Type B pancreatic cell (in vitro differentiated cells): ENCODE data around the gene CEMIP. TPM values are rescaled to one million over a fixed set of nuclear protein-coding genes. Genes with fewer than 3 reads are reported as not detected.

Experiments
- DNase-seq: peaks from one replicate; pipeline ENCODE4 v3.0.0; 2021; ENCODE audit warnings: mixed read lengths; ENCODE audit not compliant: unreplicated experiment; ENCODE audit errors: extremely low spot score
- H3K27ac Mint-ChIP-seq: 2 replicates; pipeline ENCODE4 v1.8.0; 2021; ENCODE audit warnings: mild to moderate bottlenecking, mixed read lengths
- H3K27me3 Mint-ChIP-seq: 2 replicates; pipeline ENCODE4 v1.8.0; 2021; ENCODE audit warnings: mixed read lengths
- H3K36me3 Mint-ChIP-seq: 2 replicates; pipeline ENCODE4 v1.8.0; 2021; ENCODE audit warnings: mixed read lengths
- H3K4me1 Mint-ChIP-seq: one replicate; pipeline ENCODE4 v1.8.0; 2021; ENCODE audit warnings: mixed read lengths; ENCODE audit not compliant: unreplicated experiment
- H3K4me3 Mint-ChIP-seq: 2 replicates; pipeline ENCODE4 v1.8.0; 2021; ENCODE audit warnings: mild to moderate bottlenecking, mixed read lengths
- H3K9me3 Mint-ChIP-seq: 2 replicates; pipeline ENCODE4 v1.8.0; 2021; ENCODE audit warnings: mixed read lengths
- CTCF ChIP-seq: fragments of 200-600 bp; sonication (generic); conservative IDR thresholded peaks from 2 replicates; pipeline ENCODE4 v1.5.0; 2021; ENCODE audit warnings: antibody characterized with exemption, mild to moderate bottlenecking
- total RNA-seq: library from RNA; stranded (reverse); gene quantifications from 2 replicates; pipeline ENCODE4 v1.2.1, GENCODE V29; 2021; ENCODE audit warnings: low replicate concordance

Gene CEMIP
- total RNA-seq, 1 donor from 2014 or later: 16.4 TPM

GRCh38 chr15:80940331-80940730 lies 161.2 kb downstream of the CEMIP start:
- Mint-ChIP-seq H3K4me3 (no peak overlapping the region), H3K9me3 (no peaks in the 10 kb centered on the region), H3K4me1 (peaks cover under 1% of the 10 kb centered on the region), H3K27me3 (no peaks in the 10 kb centered on the region), H3K27ac (no peak overlapping the region), H3K36me3 (peaks cover 17% of the 10 kb centered on the region)
- DNase-seq: no peak
- no peak for TF ChIP-seq CTCF

GRCh38 chr15:80940851-80941250 lies 161.7 kb downstream of the CEMIP start:
- no peak for DNase-seq

GRCh38 chr15:80942266-80942665 lies 163.1 kb downstream of the CEMIP start:
- no peak for DNase-seq
- Mint-ChIP-seq H3K27ac (no peak overlapping the region), H3K36me3 (peaks cover 22% of the 10 kb centered on the region), H3K4me3 (no peak overlapping the region), H3K4me1 (no peaks in the 10 kb centered on the region), H3K9me3 (no peaks in the 10 kb centered on the region), H3K27me3 (no peaks in the 10 kb centered on the region)
- no peak for TF ChIP-seq CTCF

More at GRCh38 chr15:80940851-80941250, 161.7 kb downstream of the CEMIP start:
- Mint-ChIP-seq H3K27ac (no peak overlapping the region), H3K27me3 (no peaks in the 10 kb centered on the region), H3K36me3 (peaks cover 21% of the 10 kb centered on the region), H3K9me3 (no peaks in the 10 kb centered on the region), H3K4me3 (no peak overlapping the region), H3K4me1 (no peaks in the 10 kb centered on the region)
- TF ChIP-seq CTCF: no peak

- Mint-ChIP-seq H3K4me3 (no peak overlapping the region), H3K9me3 (no peaks in the 10 kb centered on the region), H3K36me3 (peaks cover 29% of the 10 kb centered on the region), H3K27ac (no peak overlapping the region), H3K4me1 (no peaks in the 10 kb centered on the region), H3K27me3 (no peaks in the 10 kb centered on the region)
- no peak for TF ChIP-seq CTCF
- DNase-seq: no peak
These were observed 163.8 kb downstream of the CEMIP start for GRCh38 chr15:80942746-80943565.

GRCh38 chr15:80944818-80945217 lies 165.6 kb downstream of the CEMIP start:
- TF ChIP-seq CTCF: no peak
- Mint-ChIP-seq H3K9me3 (no peaks in the 10 kb centered on the region), H3K4me1 (no peaks in the 10 kb centered on the region), H3K27ac (no peak overlapping the region), H3K27me3 (no peaks in the 10 kb centered on the region), H3K4me3 (no peak overlapping the region), H3K36me3 (peaks cover 31% of the 10 kb centered on the region)
- no peak for DNase-seq
